HG02642 (cell line): ENCODE measurements around the gene GNG7.
"Not testable (repeated sequence)": the region's sequence is repeated elsewhere in the genome, so short reads cannot be mapped to it uniquely, and the experiment has no call there.

Experiments used
- ATAC-seq: cut with Tn5 transposase; IDR thresholded peaks from one replicate; pipeline ENCODE4 v1.9.1; 2021; ENCODE audit warnings: mild to moderate bottlenecking; ENCODE audit not compliant: unreplicated experiment, poor library complexity

The GNG7 gene

DNA sequence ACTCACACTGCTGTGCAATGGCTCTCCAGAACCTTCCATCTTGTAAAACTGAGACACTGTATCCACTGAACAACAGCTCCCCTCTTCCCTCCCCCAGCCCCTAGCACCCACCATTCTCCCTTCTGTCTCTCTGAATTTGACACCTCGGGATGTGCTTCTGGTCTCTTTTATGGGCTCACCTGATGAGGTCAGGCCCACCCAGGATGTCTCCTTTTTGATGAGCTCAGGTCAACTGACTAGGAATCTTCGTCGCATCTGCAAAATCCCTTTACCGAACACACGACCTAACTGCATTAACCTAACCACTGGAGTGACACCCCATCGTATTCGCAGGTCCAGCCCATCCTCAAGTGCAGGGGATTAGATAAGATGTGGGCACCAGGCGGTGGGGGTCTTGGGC, 73.9 kb downstream of the GNG7 start:
- no peak for ATAC-seq

DNA sequence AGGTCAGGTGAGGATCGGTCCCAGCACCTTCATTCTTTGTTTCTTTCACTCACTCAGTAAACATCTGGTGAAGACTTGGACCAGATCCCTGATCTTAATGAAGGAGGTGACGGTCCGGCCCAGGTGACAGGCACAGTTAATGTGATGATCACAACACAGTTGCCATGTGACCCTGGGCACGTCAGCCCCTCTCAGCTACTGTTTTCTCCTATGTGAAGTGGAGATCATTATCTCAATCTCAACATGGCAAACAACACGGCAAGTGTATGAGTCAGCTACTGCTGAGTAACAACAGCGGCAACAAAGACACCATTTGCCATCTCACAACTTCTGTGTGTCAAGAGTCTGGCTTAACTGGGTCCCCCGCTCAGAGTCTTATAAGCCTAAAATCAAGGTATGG, 74.6 kb downstream of the GNG7 start:
- ATAC-seq = no peak

DNA sequence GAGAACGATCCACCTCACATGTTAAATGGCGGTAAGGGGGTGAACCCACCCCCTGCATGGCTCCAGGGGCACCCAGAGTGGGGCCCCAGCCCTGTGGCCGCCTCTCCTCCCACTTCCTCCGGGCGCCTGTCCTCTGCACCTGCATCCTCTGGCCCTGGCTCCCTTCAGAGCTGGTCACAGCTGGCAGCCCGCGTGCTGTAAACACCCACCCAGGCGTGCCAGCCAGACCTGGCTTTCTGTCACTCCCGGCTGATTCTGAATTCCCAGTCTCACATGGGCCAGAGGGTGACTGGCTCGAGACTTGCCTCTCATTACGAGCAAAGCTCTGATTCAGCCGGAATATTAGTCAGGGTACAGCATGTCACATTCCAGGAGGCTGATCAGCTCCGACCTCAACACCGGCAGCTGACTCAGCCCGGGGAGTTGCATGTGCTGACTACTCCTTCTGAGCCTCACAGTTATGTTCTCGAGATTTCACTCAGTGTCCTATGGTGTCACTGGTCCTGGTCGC, 75.1 kb downstream of the GNG7 start:
- peak; percentile 42 for ATAC-seq

DNA sequence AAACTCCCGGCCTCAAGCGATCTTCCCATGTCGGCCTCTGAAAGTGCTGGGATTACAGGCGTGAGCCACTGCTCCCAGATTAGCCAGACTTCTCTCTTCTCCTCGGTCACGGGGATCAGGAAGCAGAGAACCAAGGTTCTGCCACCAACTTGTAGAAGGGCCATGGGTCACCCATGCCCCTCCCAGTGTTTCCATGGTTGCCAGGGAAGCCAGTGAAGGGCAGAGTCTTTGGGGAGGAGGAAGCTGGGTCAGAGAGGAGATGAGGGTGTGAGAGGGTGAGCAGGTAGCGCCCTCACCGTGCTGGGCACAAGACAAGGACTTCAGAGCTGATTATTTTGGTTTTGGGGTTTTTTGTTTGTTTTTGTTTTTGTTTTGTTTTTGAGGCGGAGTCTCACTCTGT, 77.1 kb downstream of the GNG7 start:
- ATAC-seq = no peak

DNA sequence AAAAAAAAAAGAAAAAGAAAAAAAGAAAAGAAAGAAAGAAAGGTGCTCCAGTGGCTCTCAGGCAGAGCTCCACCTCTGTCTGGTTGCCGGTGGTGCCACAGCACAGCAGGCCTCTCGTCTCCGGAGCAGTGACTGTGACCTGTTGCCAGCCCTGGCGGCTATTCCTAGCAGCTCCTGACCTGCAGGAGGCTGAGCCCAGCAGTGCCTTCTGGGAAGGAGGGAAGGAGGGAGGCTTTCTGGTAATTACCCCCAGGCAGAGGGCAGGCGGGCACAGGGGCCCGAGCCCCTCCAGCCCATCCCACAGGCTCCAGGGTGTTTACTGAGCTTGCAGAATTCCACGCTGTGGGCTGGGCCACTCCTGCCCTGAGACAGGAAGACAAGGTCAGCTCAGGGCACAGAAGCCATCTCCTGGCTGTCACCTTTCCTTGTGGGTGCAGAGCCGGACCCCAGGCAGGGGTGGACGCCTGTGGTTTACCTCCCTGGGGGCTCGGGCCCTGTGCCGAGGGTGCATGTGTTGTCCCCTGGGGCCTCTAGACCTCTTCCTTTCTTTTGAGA, 77.9 kb downstream of the GNG7 start:
- ATAC-seq = no peak

DNA sequence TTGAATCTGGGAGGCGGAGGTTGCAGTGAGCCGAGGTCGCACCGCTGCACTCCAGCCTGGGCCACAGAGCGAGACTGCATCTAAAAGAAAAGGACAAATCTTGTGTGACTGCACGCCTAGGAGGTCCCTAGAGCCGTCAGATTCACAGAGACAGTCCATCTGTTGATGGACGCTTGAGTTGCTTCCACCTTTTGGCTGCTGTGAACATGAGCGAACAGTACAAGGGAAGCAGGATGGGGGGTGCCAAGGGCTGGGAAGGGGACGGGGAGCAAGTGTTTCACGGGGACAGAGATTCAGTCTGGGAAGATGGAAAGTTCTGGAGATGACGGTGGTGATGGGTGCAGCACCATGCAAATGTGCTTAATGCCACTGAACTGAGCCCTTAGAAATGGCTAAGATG, 78.7 kb downstream of the GNG7 start:
- no peak for ATAC-seq

DNA sequence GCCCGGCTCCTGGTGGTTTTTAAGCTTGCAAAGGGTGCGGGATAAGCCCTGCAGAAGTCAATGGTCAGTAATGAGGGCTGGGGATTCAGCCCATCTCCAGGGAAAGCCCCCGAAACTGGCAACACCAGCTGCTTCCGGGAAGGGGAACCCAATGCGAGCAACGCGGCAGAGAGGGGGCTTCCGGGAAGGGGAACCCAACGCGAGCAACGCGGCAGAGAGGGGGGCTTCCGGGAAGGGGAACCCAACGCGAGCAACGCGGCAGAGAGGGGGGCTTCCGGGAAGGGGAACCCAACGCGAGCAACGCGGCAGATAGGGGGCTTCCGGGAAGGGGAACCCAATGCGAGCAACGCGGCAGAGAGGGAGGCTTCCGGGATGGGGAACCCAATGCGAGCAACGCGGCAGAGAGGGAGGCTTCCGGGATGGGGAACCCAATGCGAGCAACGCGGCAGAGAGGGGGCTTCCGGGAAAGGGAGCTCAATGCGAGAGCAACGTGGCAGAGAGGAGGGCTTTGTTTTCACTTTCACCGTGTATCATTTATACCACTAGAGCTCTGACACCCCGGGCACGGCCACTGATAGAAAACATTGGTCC, 80.0 kb downstream of the GNG7 start:
- ATAC-seq = not testable (repeated sequence)

DNA sequence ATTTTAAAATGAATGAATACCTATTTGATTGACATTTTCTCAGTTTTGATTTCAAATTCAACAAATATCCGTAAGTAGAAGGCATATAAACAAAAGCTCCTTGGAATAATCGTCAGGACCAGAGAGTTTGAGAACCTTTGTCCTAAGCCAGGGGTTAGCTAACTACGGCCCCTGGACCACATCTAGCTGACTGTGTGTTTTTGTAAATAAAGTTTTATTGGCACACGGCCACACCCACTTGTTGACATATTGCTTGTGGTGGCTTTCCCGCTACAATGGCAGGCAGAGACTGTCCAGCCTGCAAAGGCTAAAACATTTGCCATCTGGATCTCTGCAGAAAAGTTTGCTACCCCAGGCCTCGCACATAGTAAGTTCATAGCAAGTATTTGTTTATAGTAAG, 83.4 kb downstream of the GNG7 start:
- no peak for ATAC-seq

DNA sequence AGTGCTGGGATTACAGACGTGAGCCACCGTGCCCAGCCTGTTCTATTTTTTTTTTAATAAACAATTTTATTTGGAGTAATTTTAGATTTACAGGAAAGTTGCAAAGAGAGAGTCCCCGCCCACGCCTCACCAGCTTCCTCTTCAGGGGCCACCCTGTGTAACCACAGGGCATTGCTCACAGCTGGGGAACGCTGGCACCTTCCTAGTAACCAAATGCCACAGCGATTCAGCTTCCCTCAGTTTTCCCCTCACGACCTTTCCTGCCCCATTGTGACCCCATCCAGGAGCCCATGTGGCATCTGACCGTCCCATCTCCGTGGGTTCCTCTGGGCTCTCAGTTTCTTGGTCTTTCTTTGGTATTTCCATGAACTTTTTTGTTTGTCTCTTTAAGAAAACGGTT, 83.9 kb downstream of the GNG7 start:
- no peak for ATAC-seq

DNA sequence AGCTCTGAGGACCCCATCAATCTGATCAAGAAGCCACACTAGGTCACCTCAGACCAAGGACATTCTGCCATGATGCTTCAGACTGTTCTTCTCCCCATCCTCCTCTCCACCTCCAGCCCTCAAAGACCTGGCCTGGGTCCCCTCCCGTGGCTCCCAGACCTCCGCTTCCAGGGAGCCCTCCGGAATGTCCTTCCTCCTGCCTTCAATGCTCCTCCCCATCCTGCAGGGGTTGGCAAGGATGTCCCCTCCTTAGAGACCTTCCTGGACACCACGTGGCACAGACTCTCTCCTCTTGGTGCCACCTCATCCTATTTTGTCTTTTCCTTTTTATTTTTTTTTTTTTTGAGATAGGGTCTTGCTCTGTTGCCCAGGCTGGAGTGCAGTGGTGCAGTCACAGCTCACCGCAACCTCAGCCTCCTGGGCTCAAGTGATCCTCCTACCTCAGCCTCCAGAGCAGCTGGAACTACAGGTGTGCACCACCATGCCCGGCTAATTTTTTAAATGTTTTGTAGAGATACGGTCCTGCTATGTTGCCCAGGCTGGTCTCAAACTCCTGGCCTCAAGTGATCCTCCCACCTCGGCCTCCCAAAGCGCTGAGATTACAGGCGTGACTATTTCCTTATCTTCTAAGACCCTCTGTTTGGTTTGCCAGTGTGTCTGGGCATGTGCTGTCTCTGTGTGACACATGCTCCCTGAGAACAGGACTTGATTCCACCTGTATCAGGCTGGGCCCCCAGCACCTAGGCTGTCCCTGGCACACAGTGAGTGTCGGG, 84.9 kb downstream of the GNG7 start:
- ATAC-seq = no peak

DNA sequence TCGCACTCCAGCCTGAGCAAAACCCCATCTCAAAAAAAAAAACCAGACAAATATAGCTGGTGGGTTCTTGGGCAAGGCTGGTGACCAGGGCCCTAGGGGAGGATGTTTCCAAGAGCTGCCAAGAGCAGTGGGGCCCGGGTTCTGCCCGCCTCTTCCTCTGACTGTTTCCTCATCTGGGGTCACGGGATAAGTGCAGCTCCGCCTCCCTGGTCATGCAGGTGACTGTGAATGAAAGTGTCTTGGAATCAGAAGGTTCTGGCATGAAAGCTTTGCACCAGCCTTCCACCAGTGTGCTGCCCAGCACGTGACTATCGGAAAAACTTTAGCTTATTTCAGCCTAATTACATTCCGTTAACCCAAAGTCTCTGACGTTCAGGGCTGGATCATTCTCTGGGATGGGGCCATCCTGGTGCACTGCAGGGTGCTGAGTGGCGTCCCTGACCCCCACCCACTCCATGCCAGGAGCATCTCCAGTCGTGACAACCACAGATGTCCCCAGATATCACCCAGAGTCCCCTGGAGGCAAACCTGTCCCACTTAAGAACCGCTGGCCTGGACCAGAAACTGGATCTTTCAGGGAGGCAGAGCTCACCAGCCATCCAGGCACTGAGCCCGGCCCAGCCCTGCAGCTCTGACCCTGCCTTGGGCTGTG, 85.6 kb downstream of the GNG7 start:
- ATAC-seq = no peak

DNA sequence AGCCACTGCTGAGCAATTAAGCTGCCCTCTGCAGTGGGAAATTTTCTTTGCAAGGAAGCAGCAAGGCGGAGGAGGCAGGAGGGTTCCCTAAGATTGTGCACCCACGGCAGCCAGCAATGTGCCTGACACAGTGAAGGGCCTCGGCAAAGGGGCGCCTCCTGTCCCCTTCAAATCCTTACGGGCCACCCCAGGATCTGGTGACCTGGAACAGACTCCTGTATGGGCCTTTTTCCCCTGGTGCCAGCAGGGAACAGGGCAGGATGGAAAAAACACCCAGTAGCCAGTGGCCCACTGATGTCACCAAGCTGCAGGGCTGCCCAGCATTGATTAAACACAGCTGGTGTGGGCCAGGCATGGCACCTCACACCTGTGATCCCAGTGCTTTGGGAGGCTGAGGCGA, 86.7 kb downstream of the GNG7 start:
- ATAC-seq = no peak

DNA sequence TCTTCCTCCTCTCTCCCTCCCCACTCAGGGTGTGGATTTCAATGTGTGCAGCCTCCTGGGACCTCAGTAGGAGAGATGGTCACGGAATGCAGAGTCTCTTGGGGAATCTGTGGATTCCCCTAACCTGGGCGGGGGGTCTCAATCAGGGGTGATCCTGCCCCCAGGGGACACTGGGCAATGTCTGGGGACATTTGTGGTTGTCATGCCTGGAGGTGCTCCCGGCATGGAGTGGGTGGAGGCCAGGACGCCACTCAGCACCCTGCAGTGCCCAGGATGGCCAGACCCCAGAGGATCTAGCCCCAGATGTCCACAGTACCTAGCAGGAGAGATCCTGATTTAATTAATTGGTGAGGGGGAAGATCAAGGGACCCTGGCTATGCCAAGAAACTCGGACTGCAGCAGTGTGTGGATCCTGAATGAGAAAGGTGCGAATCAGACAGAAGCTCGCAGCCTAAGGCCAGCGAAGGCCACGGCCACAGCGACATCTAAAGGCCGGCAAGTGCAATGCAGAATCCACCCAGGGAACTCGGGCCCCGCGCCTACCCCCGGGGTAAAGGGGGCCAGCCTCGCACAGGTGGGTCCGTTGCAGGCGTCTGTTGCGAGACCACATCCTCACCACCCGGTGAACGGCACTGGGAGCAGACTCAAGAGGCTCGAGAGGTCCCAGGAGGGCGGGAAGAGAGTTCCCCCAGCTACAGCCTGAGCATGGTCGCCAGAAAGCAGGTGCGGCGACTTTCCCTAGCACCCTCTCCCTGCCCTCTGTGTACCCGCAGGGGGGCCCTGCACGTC, 88.8 kb downstream of the GNG7 start:
- ATAC-seq = no peak

DNA sequence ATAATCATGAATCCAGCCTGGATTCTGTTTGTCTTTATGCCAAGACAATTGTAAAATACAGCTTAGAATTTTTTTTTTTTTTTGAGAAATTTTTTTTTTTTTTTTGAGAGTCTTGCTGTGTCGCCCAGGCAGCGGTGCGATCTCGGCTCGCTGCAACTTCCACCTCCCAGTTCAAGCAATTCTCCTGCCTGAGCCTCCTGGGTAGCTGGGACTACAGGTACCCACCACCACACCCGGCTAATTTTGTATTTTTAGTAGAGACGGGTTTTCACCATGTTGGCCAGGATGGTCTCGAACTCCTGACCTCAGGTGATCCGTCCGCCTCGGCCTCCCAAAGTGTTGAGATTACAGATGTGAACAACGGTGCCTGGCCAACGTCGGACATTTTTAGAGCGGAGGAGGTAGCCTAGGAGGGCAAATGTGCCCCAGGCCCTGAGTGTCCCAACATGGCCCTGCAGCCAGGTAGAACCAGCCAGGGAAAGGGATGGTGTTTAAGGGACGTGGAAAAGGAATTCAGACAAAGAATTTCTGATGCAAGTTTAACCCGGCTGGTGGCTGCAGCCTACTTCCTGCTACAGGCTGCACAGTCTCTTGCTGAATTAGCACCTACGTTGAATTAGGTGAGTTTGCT, 89.8 kb downstream of the GNG7 start:
- ATAC-seq = no peak

DNA sequence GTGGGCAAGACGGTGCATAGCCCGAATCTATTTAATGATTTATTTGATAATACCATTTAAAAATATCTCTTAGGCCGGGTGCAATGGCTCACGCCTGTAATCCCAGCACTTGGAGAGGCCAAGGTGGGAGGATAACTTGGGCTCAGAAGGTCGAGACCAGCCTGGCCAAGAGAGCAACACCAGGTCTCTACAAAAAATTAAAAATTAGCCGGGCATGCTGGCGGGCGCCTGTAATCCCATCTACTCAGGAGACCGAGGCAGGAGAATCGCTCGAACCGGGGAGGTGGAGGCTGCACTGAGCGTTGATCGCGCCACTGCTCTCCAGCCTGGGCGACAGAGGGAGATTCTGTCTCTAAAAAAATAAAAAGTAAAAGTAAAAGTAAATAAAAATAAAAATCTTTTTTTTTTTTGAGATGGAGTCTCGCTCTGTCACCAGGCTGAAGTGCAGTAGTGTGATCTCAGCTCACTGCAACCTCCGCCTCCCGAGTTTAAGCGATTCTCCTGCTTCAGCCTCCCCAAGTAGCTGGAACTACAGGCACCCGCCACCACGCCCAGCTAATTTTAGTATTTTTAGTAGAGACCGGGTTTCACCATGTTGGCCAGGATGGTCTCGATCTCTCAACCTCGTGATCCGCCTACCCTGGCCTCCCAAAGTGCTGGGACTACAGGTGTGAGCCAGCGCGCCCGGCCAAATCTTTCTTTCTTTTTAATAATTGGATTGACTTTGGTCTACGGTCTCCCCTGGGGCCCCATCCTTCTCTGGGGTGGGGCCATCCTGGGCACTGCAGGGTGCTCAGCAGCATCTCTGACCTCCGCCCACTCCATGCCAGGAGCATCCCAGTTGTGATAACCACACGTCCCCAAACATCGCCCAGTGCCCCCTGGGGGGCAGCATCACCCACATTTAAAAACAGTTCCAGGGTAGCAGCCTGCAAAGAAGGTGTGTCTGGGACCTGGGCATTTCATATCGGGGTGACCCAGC, 90.7 kb downstream of the GNG7 start:
- ATAC-seq = no peak

DNA sequence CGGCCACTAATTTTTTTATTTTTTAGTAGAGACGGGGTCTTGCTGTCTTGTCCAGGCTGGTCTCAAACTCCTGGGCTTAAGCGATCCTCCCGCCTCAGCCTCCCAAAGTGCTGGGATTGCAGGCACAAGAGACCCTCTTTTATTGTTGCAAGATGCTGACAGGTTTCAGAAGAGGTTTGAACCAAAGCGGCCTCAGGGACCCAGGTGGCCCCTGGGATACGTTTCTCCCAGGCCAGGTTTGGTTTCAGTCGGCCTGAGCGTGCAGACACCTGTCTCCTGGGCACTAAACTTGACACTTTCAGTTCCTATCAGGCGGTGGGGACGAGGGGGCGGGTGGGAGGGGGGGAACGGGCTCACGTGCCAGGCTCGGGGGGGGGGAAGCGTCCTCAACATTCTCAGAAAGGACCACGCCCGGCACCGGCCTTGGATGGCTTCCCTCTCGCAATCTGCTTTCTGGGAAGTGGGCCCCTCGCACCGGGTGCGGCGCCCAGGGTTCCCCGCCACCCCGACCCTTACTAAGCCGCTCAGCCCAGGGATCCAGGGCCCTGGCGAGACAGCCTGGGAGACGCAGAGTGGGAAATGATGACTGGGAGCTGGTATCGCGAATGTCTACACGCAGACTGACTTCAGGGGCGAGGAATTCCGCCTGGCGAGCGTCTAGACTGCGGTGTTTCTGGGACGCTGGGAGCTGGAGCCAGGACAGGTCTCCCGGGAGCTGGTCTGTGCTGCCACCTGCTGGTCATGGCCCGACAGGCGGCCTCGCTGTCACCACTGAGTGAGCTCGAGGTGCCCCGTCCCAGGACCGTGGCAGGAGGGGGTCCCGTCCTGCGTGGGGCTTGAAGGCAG, 91.6 kb downstream of the GNG7 start:
- ATAC-seq = peak; percentile 43

DNA sequence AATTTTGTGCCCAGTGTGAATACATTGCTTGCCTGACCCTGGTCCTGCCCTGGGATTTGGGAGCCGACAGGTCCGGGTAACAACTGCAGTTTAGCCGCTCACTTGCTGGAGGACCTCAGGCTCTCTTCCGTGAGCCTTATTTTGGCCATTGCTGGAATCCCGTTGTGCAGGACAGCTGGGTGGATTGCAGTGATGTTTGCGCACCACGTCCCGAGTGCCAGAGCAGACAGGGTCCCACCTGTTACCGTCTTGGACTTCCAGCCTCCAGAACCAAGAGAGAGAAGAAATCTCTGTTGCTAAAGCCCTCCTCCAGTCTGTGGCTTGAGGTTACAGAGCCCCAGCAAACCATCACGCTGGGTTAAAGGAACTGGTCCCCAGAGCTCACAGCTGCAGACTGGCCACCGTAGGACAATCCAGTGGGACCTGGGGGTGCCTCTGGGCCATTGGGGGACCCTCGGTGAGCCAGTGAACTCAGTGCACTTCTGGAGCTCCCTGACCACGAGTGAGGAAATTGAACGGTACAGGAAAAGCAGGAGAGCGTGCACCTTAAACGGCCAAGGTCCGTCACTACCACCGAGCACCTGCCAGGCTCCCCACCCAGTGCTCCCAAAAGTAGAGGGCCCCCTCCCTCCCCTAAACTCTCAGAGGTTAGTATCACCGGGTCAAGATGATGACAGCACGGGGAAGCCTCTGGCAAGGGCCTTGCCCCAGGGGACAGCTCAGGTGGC, 92.9 kb downstream of the GNG7 start:
- ATAC-seq = no peak
